ENCODE results near the gene SFRP5.

Gene SFRP5

DNA sequence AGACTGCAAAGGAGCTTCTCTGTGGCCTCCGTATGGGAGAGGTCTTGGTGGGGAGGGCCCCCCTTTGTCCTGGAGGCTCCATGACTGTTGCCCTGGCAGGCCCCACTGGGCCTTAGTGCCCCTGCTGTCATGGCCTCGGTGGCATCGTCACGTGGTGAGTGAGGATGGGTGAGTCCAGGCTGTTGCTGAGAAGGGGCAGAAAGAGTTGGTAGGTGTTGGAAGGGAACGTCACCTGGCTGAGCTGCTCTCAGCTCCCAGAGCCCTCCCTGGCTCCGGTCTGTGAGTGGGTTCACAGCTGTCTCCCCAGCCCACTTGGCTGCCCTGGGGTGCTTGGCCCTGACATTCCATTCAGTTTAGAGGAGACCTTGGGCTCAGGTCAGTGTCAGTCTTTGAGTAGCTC is 16.1 kb downstream of the SFRP5 start:
- no peak overlapping the region for H3K4me3 ChIP-seq (ENCODE audit: low read depth, low read length)
- in situ Hi-C loops (cut with HindIII; ENCODE audit: low sequenced_read_pairs) = no loop called here
- DNase-seq (ENCODE audit: low read depth, low spot score) = no peak
- TF ChIP-seq, protein P1, sequence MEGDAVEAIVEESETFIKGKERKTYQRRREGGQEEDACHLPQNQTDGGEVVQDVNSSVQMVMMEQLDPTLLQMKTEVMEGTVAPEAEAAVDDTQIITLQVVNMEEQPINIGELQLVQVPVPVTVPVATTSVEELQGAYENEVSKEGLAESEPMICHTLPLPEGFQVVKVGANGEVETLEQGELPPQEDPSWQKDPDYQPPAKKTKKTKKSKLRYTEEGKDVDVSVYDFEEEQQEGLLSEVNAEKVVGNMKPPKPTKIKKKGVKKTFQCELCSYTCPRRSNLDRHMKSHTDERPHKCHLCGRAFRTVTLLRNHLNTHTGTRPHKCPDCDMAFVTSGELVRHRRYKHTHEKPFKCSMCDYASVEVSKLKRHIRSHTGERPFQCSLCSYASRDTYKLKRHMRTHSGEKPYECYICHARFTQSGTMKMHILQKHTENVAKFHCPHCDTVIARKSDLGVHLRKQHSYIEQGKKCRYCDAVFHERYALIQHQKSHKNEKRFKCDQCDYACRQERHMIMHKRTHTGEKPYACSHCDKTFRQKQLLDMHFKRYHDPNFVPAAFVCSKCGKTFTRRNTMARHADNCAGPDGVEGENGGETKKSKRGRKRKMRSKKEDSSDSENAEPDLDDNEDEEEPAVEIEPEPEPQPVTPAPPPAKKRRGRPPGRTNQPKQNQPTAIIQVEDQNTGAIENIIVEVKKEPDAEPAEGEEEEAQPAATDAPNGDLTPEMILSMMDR (IDR thresholded peaks at IDR 0.05; ENCODE audit: low read depth, low read length) = no peak

DNA sequence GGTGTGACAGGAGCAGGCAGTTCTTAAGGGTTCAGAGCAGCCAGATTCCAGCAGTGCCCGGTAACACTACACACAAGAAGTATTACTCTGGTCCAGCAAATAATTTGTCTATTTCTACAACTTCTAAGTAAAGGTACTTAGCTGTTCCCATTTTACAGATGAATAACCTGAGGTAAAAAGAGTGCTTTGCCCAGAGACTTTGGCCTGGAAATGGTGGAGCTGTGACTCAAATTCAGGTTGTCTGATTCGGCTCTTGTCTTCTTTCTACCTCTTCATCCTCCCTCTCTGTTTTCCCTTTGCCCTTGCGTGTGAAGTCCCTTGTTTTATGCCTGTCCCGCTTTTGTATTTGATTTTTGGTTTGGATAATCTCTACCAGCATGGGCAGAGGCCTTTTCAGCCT is 17.1 kb downstream of the SFRP5 start:
- TF ChIP-seq, protein P1 (IDR thresholded peaks at IDR 0.05; ENCODE audit: low read depth, low read length) = no peak
- no peak for DNase-seq (ENCODE audit: low read depth, low spot score)
- in situ Hi-C loops (cut with HindIII; ENCODE audit: low sequenced_read_pairs) = no loop called here
- no peak overlapping the region for H3K4me3 ChIP-seq (ENCODE audit: low read depth, low read length)

DNA sequence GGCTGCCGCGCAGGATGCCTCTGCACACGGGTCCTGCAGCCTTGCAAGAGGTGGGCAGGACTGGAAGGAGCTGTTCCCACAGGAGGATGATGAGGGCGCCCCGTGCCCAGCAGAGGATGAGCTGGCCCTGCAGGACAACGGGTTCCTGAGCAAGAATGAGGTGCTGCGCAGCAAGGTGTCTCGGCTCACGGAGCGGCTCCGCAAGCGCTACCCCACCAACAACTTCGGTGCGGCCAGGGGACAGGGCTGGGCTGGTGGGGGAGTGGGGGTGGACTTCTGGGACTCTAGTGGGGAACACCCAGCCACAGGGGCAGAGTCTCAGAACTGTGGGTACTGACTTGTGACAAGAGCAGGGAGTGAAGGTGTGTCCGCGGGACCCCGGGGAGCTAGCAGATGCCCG is 18.8 kb downstream of the SFRP5 start:
- in situ Hi-C loops (cut with HindIII; ENCODE audit: low sequenced_read_pairs) = no loop called here
- no peak for DNase-seq (ENCODE audit: low read depth, low spot score)
- TF ChIP-seq, protein P1 (IDR thresholded peaks at IDR 0.05; ENCODE audit: low read depth, low read length) = no peak
- H3K4me3 ChIP-seq (ENCODE audit: low read depth, low read length) = no peak overlapping the region

DNA sequence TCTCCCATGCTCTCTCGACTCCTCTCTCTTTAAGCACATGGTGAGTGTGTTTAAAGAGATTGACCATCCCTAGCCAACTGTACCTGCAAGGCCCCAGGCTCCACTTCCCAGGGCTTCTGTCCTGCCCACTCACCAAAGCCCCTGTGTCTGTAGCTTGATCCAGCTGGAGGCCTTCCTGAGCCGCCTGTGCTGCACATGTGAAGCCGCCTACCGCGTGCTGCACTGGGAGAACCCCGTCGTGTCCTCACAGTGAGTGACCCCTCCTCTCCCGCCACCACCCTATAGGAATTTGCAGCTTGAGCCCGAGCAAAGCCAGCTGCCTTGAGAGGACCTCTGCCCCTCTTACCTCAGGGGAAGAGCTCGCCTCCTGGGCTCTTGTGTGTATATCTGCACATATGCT is 23.7 kb downstream of the SFRP5 start:
- TF ChIP-seq, protein P1 (IDR thresholded peaks at IDR 0.05; ENCODE audit: low read depth, low read length) = no peak
- no peak overlapping the region for H3K4me3 ChIP-seq (ENCODE audit: low read depth, low read length)
- DNase-seq (ENCODE audit: low read depth, low spot score) = no peak
- in situ Hi-C loops (cut with HindIII; ENCODE audit: low sequenced_read_pairs) = no loop called here

DNA sequence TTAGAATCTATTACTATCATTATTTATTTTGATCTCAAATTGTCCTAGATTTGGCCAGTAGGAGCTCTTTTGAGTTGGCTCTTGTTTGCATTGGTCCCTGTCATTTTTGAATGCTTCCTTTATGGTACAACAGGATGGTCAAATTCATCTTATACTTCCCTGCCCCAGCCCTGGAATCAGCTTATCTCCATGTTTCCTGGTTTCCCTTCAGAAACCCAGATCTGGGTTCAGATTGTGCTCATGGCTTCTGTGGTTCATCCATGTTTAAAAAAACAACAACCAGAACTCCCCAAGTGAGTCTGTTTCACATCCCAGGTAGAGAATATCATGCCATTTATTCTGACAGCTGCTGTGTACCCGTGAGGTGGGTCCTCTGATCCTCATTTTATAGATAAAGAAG is 24.2 kb downstream of the SFRP5 start:
- H3K4me3 ChIP-seq (ENCODE audit: low read depth, low read length) = no peak overlapping the region
- TF ChIP-seq, protein P1 (IDR thresholded peaks at IDR 0.05; ENCODE audit: low read depth, low read length) = no peak
- in situ Hi-C loops (cut with HindIII; ENCODE audit: low sequenced_read_pairs) = no loop called here
- no peak for DNase-seq (ENCODE audit: low read depth, low spot score)

DNA sequence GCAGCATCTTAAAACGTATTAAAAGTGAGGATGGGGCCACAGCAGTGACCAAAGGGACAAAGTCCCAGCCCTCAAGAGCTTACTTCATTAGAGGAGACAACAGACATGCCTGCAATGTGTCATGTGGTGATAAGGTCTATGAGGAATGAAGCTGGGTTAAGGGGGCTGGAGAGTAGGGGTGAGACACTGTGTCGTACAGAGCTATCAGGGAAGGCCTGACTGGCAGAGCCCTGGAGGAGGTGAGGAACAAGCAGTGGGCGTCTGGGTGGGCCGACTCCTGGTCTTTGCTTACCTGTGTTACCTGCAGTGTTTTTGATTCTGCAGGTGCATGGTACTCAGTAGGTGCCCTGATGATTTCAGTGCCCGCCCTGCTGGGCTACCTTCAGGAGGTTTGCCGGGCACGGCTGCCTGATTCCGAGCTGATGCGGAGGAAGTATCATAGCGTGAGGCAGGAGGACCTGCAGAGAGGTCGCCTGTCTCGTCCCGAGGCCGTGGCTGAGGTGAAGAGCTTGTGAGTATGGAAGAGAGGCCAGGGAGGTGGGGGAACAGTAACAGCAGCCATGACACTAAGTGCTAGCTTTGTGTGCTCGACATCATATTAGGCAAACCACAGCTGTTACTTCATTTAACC is 27.3 kb downstream of the SFRP5 start:
- no peak overlapping the region for H3K4me3 ChIP-seq (ENCODE audit: low read depth, low read length)
- TF ChIP-seq, protein P1 (IDR thresholded peaks at IDR 0.05; ENCODE audit: low read depth, low read length) = no peak
- in situ Hi-C loops (cut with HindIII; ENCODE audit: low sequenced_read_pairs) = no loop called here
- no peak for DNase-seq (ENCODE audit: low read depth, low spot score)
